ENCODE results near the gene ZNF837. TPM values are rescaled to one million over a fixed set of nuclear protein-coding genes. Genes with fewer than 3 reads are reported as not detected.

ZNF837 gene
- total and polyA plus RNA-seq, 2 of the 4 experiments (the other 2 are of a cell fraction), result 0.54 to 1.2 TPM

GRCh38 chr19:58318297-58318696, 62.5 kb downstream of the ZNF837 start:
- Histone ChIP-seq H3K14ac (replicated peaks; ENCODE audit: low read depth, low read length) (no peak overlapping the region), H3K79me1 (ENCODE audit: low read depth in 1 of 2, low read length in 2 of 2) (peaks cover 14 to 29% of the 10 kb centered on the region in 2 experiments; a peak in 3 of 4 replicates), H3K9ac (ENCODE audit: low read depth, low read length) (no peak overlapping the region), H3K27me3 (ENCODE audit: control insufficient read depth, insufficient read depth, low read length) (no peaks in the 10 kb centered on the region), H3K4me1 (ENCODE audit: control insufficient read depth, insufficient read depth, low read length) (no peaks in the 10 kb centered on the region), H4K91ac (ENCODE audit: insufficient read depth, low read depth, low read length) (no peak overlapping the region), H3K18ac (ENCODE audit: low read depth, low read length) (no peak overlapping the region), H4K8ac (ENCODE audit: low read depth in 2 of 2, low read length in 2 of 2) (no peak overlapping the region), H3K56ac (ENCODE audit: extremely low read depth, insufficient read depth, low read length) (no peak overlapping the region), H2BK5ac (ENCODE audit: low read depth, low read length, poor library complexity, severe bottlenecking) (no peak overlapping the region), H2AFZ (replicated peaks; ENCODE audit: low read length, poor library complexity) (no peak overlapping the region), H4K20me1 (ENCODE audit: insufficient read depth, low read length) (peaks cover 28% of the 10 kb centered on the region), H2BK20ac (ENCODE audit: low read depth, low read length) (no peak overlapping the region), H3K36me3 (ENCODE audit: control insufficient read depth, insufficient read depth, low read length) (peaks cover 27% of the 10 kb centered on the region), H2BK120ac (ENCODE audit: low read depth, low read length) (no peak overlapping the region), H2BK15ac (ENCODE audit: low read depth, low read length) (no peak overlapping the region), H3K9me3 (ENCODE audit: control insufficient read depth, insufficient read depth, low read length) (no peaks in the 10 kb centered on the region), H3K27ac (ENCODE audit: insufficient read depth, low read length) (no peak overlapping the region), H3K4me2 (ENCODE audit: low read depth, low read length) (no peak overlapping the region), H3K9me1 (ENCODE audit: insufficient read depth, low read length) (0 out of 2 replicates have a peak, but pooled peaks cover 10% of the 10 kb centered on the region), H3K4ac (ENCODE audit: low read depth, low read length) (no peak overlapping the region), H3K23ac (ENCODE audit: low read depth, low read length) (no peak overlapping the region), H2AK5ac (ENCODE audit: low read depth, low read length) (no peak overlapping the region), H4K5ac (ENCODE audit: low read depth, low read length) (no peak overlapping the region), H2AK9ac (replicated peaks; ENCODE audit: low read depth, low read length, poor library complexity) (no peak overlapping the region), H3K4me3 (ENCODE audit: insufficient read depth, low read depth, low read length) (no peak overlapping the region)
- in situ Hi-C loops (cut with MboI; ENCODE audit: low sequenced_read_pairs) (no loop called here), dilution Hi-C loops (cut with HindIII; ENCODE audit: low sequenced_read_pairs, unreplicated experiment) (no loop called here), intact Hi-C loops (cut with micrococcal nuclease) (no loop called here)
- 100% methylated on average over 1 of the region's 4 CpGs; no CpG with 5 or more reads in 1 of the 2 experiments for WGBS, 2 experiments (ENCODE audit: extremely low coverage in 2 of 2, insufficient read length in 1 of 2)
- ATAC-seq (ENCODE audit: low read depth), result no peak
- no peak for DNase-seq
- CTCF ChIA-PET, result no interaction called here
- TF ChIP-seq CEBPB (IDR thresholded peaks at IDR 0.05; ENCODE audit: low read depth, low read length) (no peak), MXI1 (IDR thresholded peaks at IDR 0.05; ENCODE audit: borderline replicate concordance, low read depth, low read length) (no peak), BHLHE40 (IDR thresholded peaks at IDR 0.05; ENCODE audit: low read depth, low read length) (no peak), SMC3 (IDR thresholded peaks at IDR 0.05; ENCODE audit: low read depth, low read length) (no peak), POLR2A (IDR thresholded peaks at IDR 0.05; ENCODE audit: low read depth, low read length) (no peak), RFX5 (IDR thresholded peaks at IDR 0.05; ENCODE audit: low read depth, low read length) (no peak), FOS (IDR thresholded peaks at IDR 0.05; ENCODE audit: low read depth, low read length) (no peak), CHD1 (IDR thresholded peaks at IDR 0.05; ENCODE audit: low read depth, low read length) (no peak), MAZ (IDR thresholded peaks at IDR 0.05; ENCODE audit: borderline replicate concordance, low read depth, low read length) (no peak), CTCF (conservative IDR thresholded peaks at IDR 0.05; ENCODE audit: low read depth, low read length) (no peak), NFE2L2 (IDR thresholded peaks at IDR 0.05; ENCODE audit: low read depth, low read length) (no peak), RCOR1 (IDR thresholded peaks at IDR 0.05; ENCODE audit: insufficient replicate concordance, low read length) (no peak), MAFK (IDR thresholded peaks at IDR 0.05; ENCODE audit: low read depth, low read length) (no peak)
- TF ChIP-seq, protein P1, sequence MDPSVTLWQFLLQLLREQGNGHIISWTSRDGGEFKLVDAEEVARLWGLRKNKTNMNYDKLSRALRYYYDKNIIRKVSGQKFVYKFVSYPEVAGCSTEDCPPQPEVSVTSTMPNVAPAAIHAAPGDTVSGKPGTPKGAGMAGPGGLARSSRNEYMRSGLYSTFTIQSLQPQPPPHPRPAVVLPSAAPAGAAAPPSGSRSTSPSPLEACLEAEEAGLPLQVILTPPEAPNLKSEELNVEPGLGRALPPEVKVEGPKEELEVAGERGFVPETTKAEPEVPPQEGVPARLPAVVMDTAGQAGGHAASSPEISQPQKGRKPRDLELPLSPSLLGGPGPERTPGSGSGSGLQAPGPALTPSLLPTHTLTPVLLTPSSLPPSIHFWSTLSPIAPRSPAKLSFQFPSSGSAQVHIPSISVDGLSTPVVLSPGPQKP (IDR thresholded peaks at IDR 0.05; ENCODE audit: borderline replicate concordance, low read depth, low read length), result no peak
- no TSS peak for BruUV-seq (replicated peaks)
- POLR2A ChIA-PET (ENCODE audit: unreplicated experiment), result no interaction called here

Measured in IMR-90 (cell line).